ENCODE measurements around the gene CENPT.

DNA sequence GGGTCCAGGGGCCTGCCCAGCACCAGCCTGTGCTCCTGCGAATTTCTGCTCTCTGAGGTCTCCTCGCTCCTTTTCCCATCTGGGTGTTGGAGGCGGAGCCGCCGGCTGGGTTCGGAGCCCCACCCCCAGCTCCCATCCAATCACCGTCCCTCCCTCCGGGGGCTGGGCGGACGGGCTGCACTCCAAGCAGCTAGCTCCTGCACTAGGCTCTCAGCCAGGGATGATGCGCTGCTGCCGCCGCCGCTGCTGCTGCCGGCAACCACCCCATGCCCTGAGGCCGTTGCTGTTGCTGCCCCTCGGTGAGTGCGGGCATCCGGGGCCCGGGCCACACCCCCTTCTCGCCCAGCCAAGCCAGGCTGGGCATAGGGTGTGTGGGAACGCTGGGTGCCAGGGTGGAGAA, 37.2 kb upstream of the CENPT start, which contains the start of gene NRN1L:
- TF ChIP-seq CBX3 (IDR thresholded peaks at IDR 0.05; ENCODE audit: borderline replicate concordance, low read depth) = no peak
- no peak for TF ChIP-seq MYC (IDR thresholded peaks at IDR 0.05; ENCODE audit: insufficient read depth, insufficient read length, insufficient replicate concordance, low read length, severe bottlenecking)
- no peak for TF ChIP-seq PAX5 (IDR thresholded peaks at IDR 0.05; ENCODE audit: borderline replicate concordance, low read depth, low read length)
- no peak for TF ChIP-seq JUNB (IDR thresholded peaks at IDR 0.05)
- no peak for TF ChIP-seq PAX8 (IDR thresholded peaks at IDR 0.05)
- TF ChIP-seq HDAC2 (IDR thresholded peaks at IDR 0.05) = no peak
- TF ChIP-seq JUND (IDR thresholded peaks at IDR 0.05; ENCODE audit: low read depth, low read length) = no peak
- TF ChIP-seq, protein P1, sequence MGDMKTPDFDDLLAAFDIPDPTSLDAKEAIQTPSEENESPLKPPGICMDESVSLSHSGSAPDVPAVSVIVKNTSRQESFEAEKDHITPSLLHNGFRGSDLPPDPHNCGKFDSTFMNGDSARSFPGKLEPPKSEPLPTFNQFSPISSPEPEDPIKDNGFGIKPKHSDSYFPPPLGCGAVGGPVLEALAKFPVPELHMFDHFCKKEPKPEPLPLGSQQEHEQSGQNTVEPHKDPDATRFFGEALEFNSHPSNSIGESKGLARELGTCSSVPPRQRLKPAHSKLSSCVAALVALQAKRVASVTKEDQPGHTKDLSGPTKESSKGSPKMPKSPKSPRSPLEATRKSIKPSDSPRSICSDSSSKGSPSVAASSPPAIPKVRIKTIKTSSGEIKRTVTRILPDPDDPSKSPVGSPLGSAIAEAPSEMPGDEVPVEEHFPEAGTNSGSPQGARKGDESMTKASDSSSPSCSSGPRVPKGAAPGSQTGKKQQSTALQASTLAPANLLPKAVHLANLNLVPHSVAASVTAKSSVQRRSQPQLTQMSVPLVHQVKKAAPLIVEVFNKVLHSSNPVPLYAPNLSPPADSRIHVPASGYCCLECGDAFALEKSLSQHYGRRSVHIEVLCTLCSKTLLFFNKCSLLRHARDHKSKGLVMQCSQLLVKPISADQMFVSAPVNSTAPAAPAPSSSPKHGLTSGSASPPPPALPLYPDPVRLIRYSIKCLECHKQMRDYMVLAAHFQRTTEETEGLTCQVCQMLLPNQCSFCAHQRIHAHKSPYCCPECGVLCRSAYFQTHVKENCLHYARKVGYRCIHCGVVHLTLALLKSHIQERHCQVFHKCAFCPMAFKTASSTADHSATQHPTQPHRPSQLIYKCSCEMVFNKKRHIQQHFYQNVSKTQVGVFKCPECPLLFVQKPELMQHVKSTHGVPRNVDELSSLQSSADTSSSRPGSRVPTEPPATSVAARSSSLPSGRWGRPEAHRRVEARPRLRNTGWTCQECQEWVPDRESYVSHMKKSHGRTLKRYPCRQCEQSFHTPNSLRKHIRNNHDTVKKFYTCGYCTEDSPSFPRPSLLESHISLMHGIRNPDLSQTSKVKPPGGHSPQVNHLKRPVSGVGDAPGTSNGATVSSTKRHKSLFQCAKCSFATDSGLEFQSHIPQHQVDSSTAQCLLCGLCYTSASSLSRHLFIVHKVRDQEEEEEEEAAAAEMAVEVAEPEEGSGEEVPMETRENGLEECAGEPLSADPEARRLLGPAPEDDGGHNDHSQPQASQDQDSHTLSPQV (IDR thresholded peaks at IDR 0.05) = no peak
- TF ChIP-seq, protein P2, sequence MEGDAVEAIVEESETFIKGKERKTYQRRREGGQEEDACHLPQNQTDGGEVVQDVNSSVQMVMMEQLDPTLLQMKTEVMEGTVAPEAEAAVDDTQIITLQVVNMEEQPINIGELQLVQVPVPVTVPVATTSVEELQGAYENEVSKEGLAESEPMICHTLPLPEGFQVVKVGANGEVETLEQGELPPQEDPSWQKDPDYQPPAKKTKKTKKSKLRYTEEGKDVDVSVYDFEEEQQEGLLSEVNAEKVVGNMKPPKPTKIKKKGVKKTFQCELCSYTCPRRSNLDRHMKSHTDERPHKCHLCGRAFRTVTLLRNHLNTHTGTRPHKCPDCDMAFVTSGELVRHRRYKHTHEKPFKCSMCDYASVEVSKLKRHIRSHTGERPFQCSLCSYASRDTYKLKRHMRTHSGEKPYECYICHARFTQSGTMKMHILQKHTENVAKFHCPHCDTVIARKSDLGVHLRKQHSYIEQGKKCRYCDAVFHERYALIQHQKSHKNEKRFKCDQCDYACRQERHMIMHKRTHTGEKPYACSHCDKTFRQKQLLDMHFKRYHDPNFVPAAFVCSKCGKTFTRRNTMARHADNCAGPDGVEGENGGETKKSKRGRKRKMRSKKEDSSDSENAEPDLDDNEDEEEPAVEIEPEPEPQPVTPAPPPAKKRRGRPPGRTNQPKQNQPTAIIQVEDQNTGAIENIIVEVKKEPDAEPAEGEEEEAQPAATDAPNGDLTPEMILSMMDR (IDR thresholded peaks at IDR 0.05 in 2 of 3, conservative IDR thresholded peaks at IDR 0.05 in 1 of 3; ENCODE audit: control insufficient read depth in 2 of 3, extremely low read depth in 1 of 3, insufficient read depth in 1 of 3, low read depth in 3 of 3, low read length in 3 of 3) = no peak
- TF ChIP-seq CHD4 (IDR thresholded peaks at IDR 0.05) = no peak
- TF ChIP-seq CHD1 (IDR thresholded peaks at IDR 0.05; ENCODE audit: low read depth, low read length) = no peak
- TF ChIP-seq, protein P3, sequence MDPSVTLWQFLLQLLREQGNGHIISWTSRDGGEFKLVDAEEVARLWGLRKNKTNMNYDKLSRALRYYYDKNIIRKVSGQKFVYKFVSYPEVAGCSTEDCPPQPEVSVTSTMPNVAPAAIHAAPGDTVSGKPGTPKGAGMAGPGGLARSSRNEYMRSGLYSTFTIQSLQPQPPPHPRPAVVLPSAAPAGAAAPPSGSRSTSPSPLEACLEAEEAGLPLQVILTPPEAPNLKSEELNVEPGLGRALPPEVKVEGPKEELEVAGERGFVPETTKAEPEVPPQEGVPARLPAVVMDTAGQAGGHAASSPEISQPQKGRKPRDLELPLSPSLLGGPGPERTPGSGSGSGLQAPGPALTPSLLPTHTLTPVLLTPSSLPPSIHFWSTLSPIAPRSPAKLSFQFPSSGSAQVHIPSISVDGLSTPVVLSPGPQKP (IDR thresholded peaks at IDR 0.05; ENCODE audit: low read depth, low read length) = no peak

Data from GM12878 (cell line).